DMS53 (cell line): ENCODE data around the gene CCDC57.

Experiments
- DNase-seq: peaks from one replicate; lab custom pipeline; 2025; lab: John Stamatoyannopoulos, UW

The CCDC57 gene

GRCh38 chr17:82121246-82121645, 91.4 kb downstream of the CCDC57 start:
- DNase-seq: no peak

GRCh38 chr17:82120148-82120547, 92.5 kb downstream of the CCDC57 start:
- no peak for DNase-seq

GRCh38 chr17:82118815-82119380, 93.7 kb downstream of the CCDC57 start:
- DNase-seq: no peak

GRCh38 chr17:82118168-82118814, 94.4 kb downstream of the CCDC57 start:
- no peak for DNase-seq

GRCh38 chr17:82117139-82118090, 95.2 kb downstream of the CCDC57 start:
- no peak for DNase-seq

GRCh38 chr17:82116246-82116645, 96.4 kb downstream of the CCDC57 start:
- no peak for DNase-seq

- no peak for DNase-seq
Measured at GRCh38 chr17:82114872-82115271, 97.8 kb downstream of the CCDC57 start.

GRCh38 chr17:82114447-82114846, 98.2 kb downstream of the CCDC57 start:
- no peak for DNase-seq

- no peak for DNase-seq
Measured at GRCh38 chr17:82113941-82114340, 98.7 kb downstream of the CCDC57 start.

GRCh38 chr17:82113422-82113821, 99.2 kb downstream of the CCDC57 start:
- no peak for DNase-seq

- no peak for DNase-seq
Measured at GRCh38 chr17:82112914-82113311, 99.7 kb downstream of the CCDC57 start.

- DNase-seq: no peak
Measured at GRCh38 chr17:82112181-82112913, 100.3 kb downstream of the CCDC57 start.

- peak; percentile 86 for DNase-seq
Measured at GRCh38 chr17:82110298-82110697, 102.3 kb downstream of the CCDC57 start.

GRCh38 chr17:82108961-82109475, 103.6 kb downstream of the CCDC57 start:
- DNase-seq: no peak

- DNase-seq: no peak
Measured at GRCh38 chr17:82108496-82108945, 104.1 kb downstream of the CCDC57 start.

- no peak for DNase-seq
Measured at GRCh38 chr17:82108038-82108437, 104.6 kb downstream of the CCDC57 start.

GRCh38 chr17:82107341-82107860, 105.2 kb downstream of the CCDC57 start:
- DNase-seq: peak; percentile 69

GRCh38 chr17:82106688-82107305, 105.8 kb downstream of the CCDC57 start:
- no peak for DNase-seq

GRCh38 chr17:82105882-82106687, 106.6 kb downstream of the CCDC57 start:
- peak; percentile 96 for DNase-seq

- DNase-seq: no peak
Measured at GRCh38 chr17:82105417-82105881, 107.2 kb downstream of the CCDC57 start.
